IMR-90 (cell line): Measurements from ENCODE around the gene NIBAN1. TPM values are rescaled to one million over a fixed set of nuclear protein-coding genes. Genes with fewer than 3 reads are reported as not detected.
A peak's percentile ranks its signal among the peaks of the same experiment; 100 is the strongest.

ENCODE experiments used
- ATAC-seq: fragments of 200-7000 bp; cut with Tn5 transposase; 2 replicates; pipeline ENCODE4 v1.9.1; 2020; ENCODE audit warnings: low read depth, mild to moderate bottlenecking, moderate library complexity
- BruUV-seq: library from RNA; stranded (reverse); fragments of 400-500 nt; replicated peaks from 2 replicates; lab custom pipeline; 2021; lab: Mats Ljungman, UMichigan
- CTCF ChIA-PET: fragments of 300-600 bp; formaldehyde crosslinking; extraction: SDS; loops from one replicate; lab custom pipeline; 2021; ENCODE audit warnings: antibody characterized with exemption; lab: Yijun Ruan, JAX
- POLR2A ChIA-PET: fragments of 300-600 bp; sonication (Branson Sonifier 250); formaldehyde crosslinking; loops from one replicate; lab custom pipeline; 2022; ENCODE audit warnings: antibody characterized with exemption; ENCODE audit not compliant: unreplicated experiment; lab: Charles Lee
- DNase-seq: peaks from one replicate; pipeline ENCODE4 v3.0.0; 2013
- H2AFZ ChIP-seq: replicated peaks from 2 replicates; pipeline ENCODE3; 2013; ENCODE audit warnings: low read length, mild to moderate bottlenecking; ENCODE audit not compliant: poor library complexity
- H2AK5ac ChIP-seq: 2 replicates; pipeline ENCODE4 v1.6.1; 2013; ENCODE audit warnings: low read depth, low read length, inconsistent platforms
- H2AK9ac ChIP-seq: replicated peaks from 2 replicates; pipeline ENCODE3; 2013; ENCODE audit warnings: mild to moderate bottlenecking, low read depth, low read length, moderate library complexity; ENCODE audit not compliant: poor library complexity
- H2BK120ac ChIP-seq: 2 replicates; pipeline ENCODE4 v1.6.1; 2013; ENCODE audit warnings: low read depth, low read length, inconsistent platforms
- H2BK15ac ChIP-seq: 3 replicates; pipeline ENCODE4 v1.6.1; 2013; ENCODE audit warnings: low read depth, low read length, inconsistent platforms
- H2BK20ac ChIP-seq: 2 replicates; pipeline ENCODE4 v1.6.1; 2013; ENCODE audit warnings: low read depth, mild to moderate bottlenecking, inconsistent platforms, low read length, moderate library complexity
- H2BK5ac ChIP-seq: 2 replicates; pipeline ENCODE4 v1.6.1; 2013; ENCODE audit warnings: mild to moderate bottlenecking, low read depth, low read length, inconsistent platforms; ENCODE audit not compliant: poor library complexity, severe bottlenecking
- H3K14ac ChIP-seq: replicated peaks from 2 replicates; pipeline ENCODE4 v1.6.1; 2013; ENCODE audit warnings: low read depth, low read length, inconsistent platforms
- H3K18ac ChIP-seq: 2 replicates; pipeline ENCODE4 v1.6.1; 2013; ENCODE audit warnings: low read depth, low read length, control low read depth
- H3K23ac ChIP-seq: 2 replicates; pipeline ENCODE4 v1.6.1; 2013; ENCODE audit warnings: low read depth, low read length, inconsistent platforms
- H3K27ac ChIP-seq: 2 replicates; pipeline ENCODE4 v1.5.1; 2013; ENCODE audit warnings: mild to moderate bottlenecking, control low read depth, low read length; ENCODE audit not compliant: insufficient read depth
- H3K27me3 ChIP-seq: 2 replicates; pipeline ENCODE4 v1.6.1; 2013; ENCODE audit warnings: low read length; ENCODE audit not compliant: control insufficient read depth, insufficient read depth
- H3K36me3 ChIP-seq: 2 replicates; pipeline ENCODE4 v1.6.1; 2013; ENCODE audit warnings: low read length, mixed read lengths; ENCODE audit not compliant: control insufficient read depth, insufficient read depth
- H3K4ac ChIP-seq: 2 replicates; pipeline ENCODE4 v1.6.1; 2013; ENCODE audit warnings: low read depth, low read length, inconsistent platforms
- H3K4me1 ChIP-seq: 2 replicates; pipeline ENCODE4 v1.6.1; 2013; ENCODE audit warnings: low read length, mixed read lengths; ENCODE audit not compliant: control insufficient read depth, insufficient read depth
- H3K4me2 ChIP-seq: 2 replicates; pipeline ENCODE4 v1.6.1; 2013; ENCODE audit warnings: low read depth, mild to moderate bottlenecking, control low read depth, low read length, moderate library complexity
- H3K4me3 ChIP-seq: 2 replicates; pipeline ENCODE4 v1.5.1; 2013; ENCODE audit warnings: low read depth, mild to moderate bottlenecking, control low read depth, low read length, moderate library complexity; ENCODE audit not compliant: insufficient read depth
- H3K56ac ChIP-seq: 2 replicates; pipeline ENCODE4 v1.6.1; 2013; ENCODE audit warnings: low read length, inconsistent platforms; ENCODE audit not compliant: insufficient read depth; ENCODE audit errors: extremely low read depth
- H3K79me1 ChIP-seq, 2 experiments: 2 replicates each; pipeline ENCODE4 v1.6.1; 2013; ENCODE audit warnings: low read length in 2 of 2, inconsistent platforms in 1 of 2, low read depth in 1 of 2
- H3K9ac ChIP-seq: 2 replicates; pipeline ENCODE4 v1.6.1; 2013; ENCODE audit warnings: low read depth, low read length, control low read depth
- H3K9me1 ChIP-seq: 2 replicates; pipeline ENCODE4 v1.6.1; 2013; ENCODE audit warnings: low read length, inconsistent platforms; ENCODE audit not compliant: insufficient read depth
- H3K9me3 ChIP-seq: 2 replicates; pipeline ENCODE4 v1.6.1; 2013; ENCODE audit warnings: low read length; ENCODE audit not compliant: control insufficient read depth, insufficient read depth
- H4K20me1 ChIP-seq: 2 replicates; pipeline ENCODE4 v1.6.1; 2013; ENCODE audit warnings: low read length, inconsistent platforms; ENCODE audit not compliant: insufficient read depth
- H4K5ac ChIP-seq: 2 replicates; pipeline ENCODE4 v1.6.1; 2013; ENCODE audit warnings: mild to moderate bottlenecking, low read depth, low read length, control low read depth
- H4K8ac ChIP-seq, 2 experiments: 2 replicates each; pipeline ENCODE4 v1.6.1; 2013; ENCODE audit warnings: low read depth in 2 of 2, low read length in 2 of 2, control low read depth in 1 of 2, inconsistent platforms in 1 of 2
- H4K91ac ChIP-seq: 2 replicates; pipeline ENCODE4 v1.6.1; 2013; ENCODE audit warnings: low read depth, low read length, inconsistent platforms; ENCODE audit not compliant: insufficient read depth
- BHLHE40 ChIP-seq: fragments of 150-350 bp; IDR thresholded peaks from 2 replicates; pipeline ENCODE4 v1.6.1; 2016; ENCODE audit warnings: mild to moderate bottlenecking, low read depth, low read length
- CEBPB ChIP-seq: IDR thresholded peaks from 2 replicates; pipeline ENCODE4 v1.6.1; 2012; ENCODE audit warnings: low read depth, low read length, improper control_type of control experiment
- CTCF ChIP-seq: conservative IDR thresholded peaks from 2 replicates; pipeline ENCODE4 v1.5.1; 2012; ENCODE audit warnings: mild to moderate bottlenecking, low read depth, low read length, improper control_type of control experiment
- ELK1 ChIP-seq: fragments of 150-350 bp; IDR thresholded peaks from 2 replicates; pipeline ENCODE4 v1.6.1; 2016; ENCODE audit warnings: low read depth, mild to moderate bottlenecking, low read length, moderate library complexity, borderline replicate concordance
- FOS ChIP-seq: fragments of 150-350 bp; IDR thresholded peaks from 2 replicates; pipeline ENCODE4 v1.6.1; 2016; ENCODE audit warnings: low read depth, low read length
- MAFK ChIP-seq: IDR thresholded peaks from 2 replicates; pipeline ENCODE4 v1.6.1; 2012; ENCODE audit warnings: low read depth, low read length, improper control_type of control experiment
- MAZ ChIP-seq: IDR thresholded peaks from 2 replicates; pipeline ENCODE4 v1.6.1; 2012; ENCODE audit warnings: low read depth, mild to moderate bottlenecking, low read length, improper control_type of control experiment, moderate library complexity, borderline replicate concordance
- MXI1 ChIP-seq: IDR thresholded peaks from 2 replicates; pipeline ENCODE4 v1.6.1; 2012; ENCODE audit warnings: low read depth, mild to moderate bottlenecking, low read length, moderate library complexity, borderline replicate concordance
- NFE2L2 ChIP-seq: fragments of 150-350 bp; IDR thresholded peaks from 2 replicates; pipeline ENCODE4 v1.6.1; 2016; ENCODE audit warnings: low read depth, mild to moderate bottlenecking, low read length
- POLR2A ChIP-seq: IDR thresholded peaks from 2 replicates; pipeline ENCODE4 v1.6.1; 2012; ENCODE audit warnings: mild to moderate bottlenecking, low read depth, low read length
- RAD21 ChIP-seq: IDR thresholded peaks from 2 replicates; pipeline ENCODE4 v1.6.1; 2012; ENCODE audit warnings: low read length, improper control_type of control experiment
- RCOR1 ChIP-seq: IDR thresholded peaks from 2 replicates; pipeline ENCODE4 v1.6.1; 2012; ENCODE audit warnings: mild to moderate bottlenecking, low read length, improper control_type of control experiment; ENCODE audit not compliant: insufficient replicate concordance
- RFX5 ChIP-seq: IDR thresholded peaks from 2 replicates; pipeline ENCODE4 v1.8.0; 2012; ENCODE audit warnings: low read depth, mild to moderate bottlenecking, low read length, moderate library complexity
- SMC3 ChIP-seq: fragments of 150-350 bp; IDR thresholded peaks from 2 replicates; pipeline ENCODE4 v1.6.1; 2016; ENCODE audit warnings: low read depth, mild to moderate bottlenecking, antibody characterized with exemption, low read length, moderate library complexity
- USF2 ChIP-seq: fragments of 150-350 bp; IDR thresholded peaks from 2 replicates; pipeline ENCODE4 v1.6.1; 2017; ENCODE audit warnings: mild to moderate bottlenecking, antibody characterized with exemption, low read length, low read depth
- WGBS, 2 experiments: methylation state at CpG; one replicate each; pipeline versions ENCODE4 v1.1.5 to v1.1.7; 2013; ENCODE audit warnings: missing lambda C conversion rate in 2 of 2; ENCODE audit not compliant: insufficient read length in 1 of 2; ENCODE audit errors: extremely low coverage in 2 of 2; 5-methylcytosine and 5-hydroxymethylcytosine counted together
- dilution Hi-C: fragments of 300-500 bp; cut with HindIII; formaldehyde crosslinking; loops from one replicate; pipeline ENCODE4 v1.14.3; 2018; ENCODE audit warnings: low sequenced_read_pairs; ENCODE audit not compliant: unreplicated experiment
- in situ Hi-C: fragments of 300-500 bp; cut with MboI; formaldehyde crosslinking; loops from 3 replicates; pipeline ENCODE4 v1.14.3; 2019; ENCODE audit warnings: low sequenced_read_pairs, inconsistent platforms, mixed read lengths
- intact Hi-C: fragments of 100-400 bp; cut with micrococcal nuclease; formaldehyde crosslinking; loops from 2 replicates; pipeline ENCODE4 v1.10.0; 2022
- polyA plus RNA-seq, 3 experiments: library from polyadenylated mRNA; depleted of rRNA; stranded (reverse); fragments of >200 nt; gene quantifications; 2 replicates each; pipeline ENCODE4 v1.2.3, GENCODE V29; 2012; ENCODE audit warnings: low replicate concordance in 1 of 3
- total RNA-seq: library from RNA; depleted of rRNA; stranded (reverse); fragments of >200 nt; gene quantifications from 2 replicates; pipeline ENCODE4 v1.2.3, GENCODE V29; 2012

NIBAN1 gene
- total and polyA plus RNA-seq, 2 of the 4 experiments (the other 2 are of a cell fraction): 4.0 to 10.0 TPM

GRCh38 chr1:184953600-184954219 is 20.6 kb downstream of the NIBAN1 start:
- ATAC-seq (peak; percentile 42), DNase-seq (peak; percentile 71)
- Histone ChIP-seq H4K91ac (no peak overlapping the region), H3K23ac (no peak overlapping the region; the same call in 1 of the 2 replicates), H2BK15ac (no peak overlapping the region), H2AK5ac (no peak overlapping the region), H2AK9ac (no peak overlapping the region), H3K9ac (no peak overlapping the region), H2BK20ac (no peak overlapping the region), H2BK120ac (peak overlapping the region; percentile 1; the same call in 1 of the 2 replicates), H3K14ac (0 out of 2 replicates have a peak overlapping the region, but pooled peaks have one; percentile 1), H4K8ac (peak overlapping the region in 1 of 2 experiments; percentile 4; a peak in 1 of 4 replicates), H3K9me3 (no peaks in the 10 kb centered on the region), H2BK5ac (no peak overlapping the region), H4K5ac (no peak overlapping the region), H3K27ac (no peak overlapping the region), H2AFZ (no peak overlapping the region), H3K9me1 (peaks cover 6% of the 10 kb centered on the region), H3K4me2 (peak overlapping the region; percentile 67; the same call in 1 of the 2 replicates), H3K18ac (peak overlapping the region; percentile 35; the same call in 1 of the 2 replicates), H3K4me3 (no peak overlapping the region), H3K36me3 (no peaks in the 10 kb centered on the region; the same call in 1 of the 2 replicates), H3K4ac (no peak overlapping the region), H3K27me3 (no peaks in the 10 kb centered on the region), H4K20me1 (no peaks in the 10 kb centered on the region), H3K4me1 (no peaks in the 10 kb centered on the region), H3K56ac (no peak overlapping the region), H3K79me1 (peaks cover 11 to 44% of the 10 kb centered on the region in 2 experiments)
- intact Hi-C loops (no loop called here), dilution Hi-C loops (no loop called here), in situ Hi-C loops (no loop called here)
- ChIA-PET CTCF (no interaction called here), POLR2A (no interaction called here)
- no TSS peak for BruUV-seq
- WGBS, 2 experiments: no CpG with 5 or more reads among the region's 6 CpGs
- TF ChIP-seq RFX5: no peak
- TF ChIP-seq MAFK: peak; percentile 52; the same call in 1 of the 2 replicates
- no peak for TF ChIP-seq RAD21
- no peak for TF ChIP-seq FOS
- 0 out of 2 replicates have a peak, but pooled peaks have one; percentile 8 for TF ChIP-seq NFE2L2
- no peak for TF ChIP-seq USF2
- TF ChIP-seq CEBPB: no peak
- TF ChIP-seq BHLHE40: peak; percentile 37; the same call in 1 of the 2 replicates
- no peak for TF ChIP-seq MAZ
- TF ChIP-seq MXI1: no peak
- no peak for TF ChIP-seq ELK1
- no peak for TF ChIP-seq CTCF
- TF ChIP-seq POLR2A: no peak
- no peak for TF ChIP-seq SMC3
- no peak for TF ChIP-seq RCOR1
